HG03378 (cell line): Measurements from ENCODE around the gene SORL1.

ENCODE experiments used
- ATAC-seq: cut with Tn5 transposase; IDR thresholded peaks from one replicate; pipeline ENCODE4 v1.9.1; 2021; ENCODE audit warnings: mild to moderate bottlenecking, moderate library complexity; ENCODE audit not compliant: unreplicated experiment

SORL1 gene

GRCh38 chr11:121427400-121427744, 24.7 kb upstream of the SORL1 start:
- ATAC-seq = no peak

GRCh38 chr11:121429556-121429955, 22.6 kb upstream of the SORL1 start:
- ATAC-seq = no peak

DNA sequence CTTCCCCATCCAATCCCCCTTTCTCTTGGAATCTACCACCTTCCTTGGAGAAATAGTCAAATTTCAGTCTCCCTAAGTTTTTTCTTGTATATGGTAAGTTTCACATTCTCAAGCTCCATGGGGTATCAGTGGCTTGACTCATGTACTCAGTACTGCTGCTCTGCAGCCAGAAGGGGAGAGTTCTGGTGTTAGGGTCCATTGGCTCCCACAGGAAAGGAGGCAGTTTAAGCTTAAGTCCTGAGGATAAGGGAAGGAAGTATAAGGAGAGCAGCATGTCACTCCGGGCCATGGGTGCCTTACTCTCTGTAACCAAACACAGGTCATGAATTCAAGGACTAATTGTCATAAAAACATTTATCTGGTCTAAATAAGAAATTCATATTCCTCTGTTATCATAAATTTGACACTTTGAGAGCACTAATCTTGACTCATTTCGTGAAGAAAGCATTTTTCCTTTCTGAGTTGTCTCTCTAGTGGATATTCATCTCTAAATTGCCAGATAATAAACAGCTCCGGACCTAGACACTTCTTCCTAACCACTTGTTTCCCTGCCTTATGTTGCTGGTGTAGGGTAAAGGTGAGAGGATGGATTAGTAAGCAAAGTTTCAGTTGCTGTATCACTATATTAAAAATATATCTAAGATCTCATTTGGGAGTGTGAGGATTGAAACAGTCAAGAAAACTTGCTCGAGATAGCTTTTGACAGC, 20.1 kb upstream of the SORL1 start:
- ATAC-seq = no peak

DNA sequence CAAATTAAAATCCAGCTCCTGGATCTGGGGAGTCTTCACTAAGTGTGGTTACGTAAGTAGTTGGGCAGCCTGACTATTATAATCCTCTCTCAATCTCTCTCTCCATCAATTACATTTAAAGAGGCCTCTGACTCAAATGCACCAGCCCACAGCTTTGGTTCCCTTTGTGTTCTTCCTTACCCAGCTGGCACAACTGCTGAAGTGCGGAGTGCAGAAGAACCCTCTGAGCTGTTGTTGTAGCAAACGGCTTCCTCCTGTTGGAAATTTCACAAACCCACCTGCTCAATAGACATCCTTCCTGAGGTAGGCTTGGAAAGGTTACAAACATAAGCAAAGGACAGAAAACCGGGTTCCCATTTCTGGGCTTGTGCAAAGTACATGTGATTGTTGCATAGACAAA, 17.0 kb upstream of the SORL1 start:
- ATAC-seq = no peak

- no peak for ATAC-seq
Measured at GRCh38 chr11:121435551-121436511, 16.3 kb upstream of the SORL1 start.

GRCh38 chr11:121437018-121437685, 15.0 kb upstream of the SORL1 start:
- ATAC-seq = no peak

GRCh38 chr11:121437686-121438078, 14.4 kb upstream of the SORL1 start:
- no peak for ATAC-seq

- no peak for ATAC-seq
Measured at GRCh38 chr11:121439337-121439736, 12.8 kb upstream of the SORL1 start.

DNA sequence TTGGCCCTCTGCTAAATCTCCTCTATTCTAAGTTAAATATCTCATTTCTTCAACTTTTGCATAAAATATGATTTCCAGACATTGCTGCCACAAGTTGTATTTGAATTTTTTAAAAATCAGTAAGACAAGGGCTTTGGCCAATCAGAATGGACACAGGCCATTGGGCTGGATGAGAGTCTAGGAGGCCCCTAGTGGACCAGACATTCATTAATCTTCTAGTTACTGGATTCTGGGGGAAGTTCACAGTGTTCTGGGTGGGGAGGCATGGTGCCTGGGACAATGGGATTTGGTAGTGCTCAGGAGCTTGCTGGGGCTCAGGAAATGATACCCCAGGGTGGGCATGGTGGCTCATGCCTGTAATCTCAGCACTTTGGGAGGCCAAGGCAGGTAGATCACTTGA, 12.4 kb upstream of the SORL1 start:
- no peak for ATAC-seq

DNA sequence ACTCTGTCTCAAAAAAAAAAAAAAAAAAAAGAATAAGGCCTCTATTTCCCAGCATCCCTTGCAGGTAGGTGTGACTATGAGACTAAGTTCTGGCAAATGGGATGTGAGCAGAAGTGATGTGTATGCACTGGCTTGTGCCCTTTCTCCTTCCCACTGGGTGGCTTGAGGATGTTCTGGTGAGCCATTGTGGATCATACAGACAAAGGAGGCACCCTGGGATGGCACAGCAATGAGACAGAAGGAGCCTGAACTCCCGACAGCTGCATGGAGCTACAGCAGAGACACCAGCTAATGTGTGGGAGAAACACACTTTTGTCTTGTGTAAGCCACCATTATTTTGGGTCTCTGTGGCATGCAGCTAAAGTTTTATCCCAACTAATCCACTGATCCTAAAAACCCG, 10.6 kb upstream of the SORL1 start:
- ATAC-seq = no peak

DNA sequence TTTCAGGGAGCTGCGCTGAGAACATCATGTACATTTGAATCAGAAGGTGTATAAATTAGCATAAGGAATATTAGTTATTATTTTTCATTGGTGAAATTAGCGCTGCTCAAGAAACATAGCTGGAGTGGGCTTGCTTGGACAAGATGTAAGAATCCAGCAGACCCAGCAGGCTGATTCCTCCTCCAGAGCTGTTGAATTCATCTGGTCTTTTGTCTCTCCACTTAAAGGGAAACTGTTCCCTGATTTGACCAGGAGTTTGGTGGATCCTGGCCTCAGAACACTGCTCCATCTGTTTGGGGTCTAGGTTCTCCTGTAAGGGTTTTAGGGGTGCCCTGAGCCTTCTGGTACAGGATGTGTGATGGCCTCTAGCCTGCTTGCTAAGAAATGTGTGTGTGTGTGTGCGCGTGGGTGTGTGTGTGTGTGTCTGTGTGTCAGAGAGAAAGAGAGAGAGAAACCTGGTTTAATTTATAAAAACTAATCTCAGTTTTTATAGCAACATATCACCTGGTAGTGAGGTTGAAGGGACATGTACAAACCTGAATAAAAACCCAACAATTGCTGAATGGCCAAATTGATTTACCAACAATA, 8.3 kb upstream of the SORL1 start:
- ATAC-seq = no peak

DNA sequence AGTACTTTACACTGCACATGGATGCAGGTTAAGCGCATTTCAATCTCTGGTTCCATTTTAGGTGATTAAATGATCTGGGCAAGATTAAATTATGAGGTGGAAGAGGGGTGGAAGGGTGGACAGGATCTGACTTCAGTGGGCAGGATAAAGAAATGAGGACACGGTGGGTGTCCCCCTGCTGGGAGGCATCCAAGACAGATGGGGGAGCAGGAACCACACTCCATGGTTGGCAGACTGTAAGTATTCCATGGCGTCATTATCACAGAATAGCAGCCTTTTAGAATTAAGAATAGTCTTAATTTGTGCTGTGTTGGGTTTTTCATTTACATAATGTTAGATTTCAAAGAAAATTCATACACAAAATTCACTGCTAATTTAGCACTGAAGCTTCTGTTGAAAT, 7.6 kb upstream of the SORL1 start:
- ATAC-seq = no peak

- ATAC-seq = no peak
Measured at GRCh38 chr11:121445071-121445768, 6.9 kb upstream of the SORL1 start.

GRCh38 chr11:121446752-121447156, 5.4 kb upstream of the SORL1 start:
- ATAC-seq = peak; percentile 32

DNA sequence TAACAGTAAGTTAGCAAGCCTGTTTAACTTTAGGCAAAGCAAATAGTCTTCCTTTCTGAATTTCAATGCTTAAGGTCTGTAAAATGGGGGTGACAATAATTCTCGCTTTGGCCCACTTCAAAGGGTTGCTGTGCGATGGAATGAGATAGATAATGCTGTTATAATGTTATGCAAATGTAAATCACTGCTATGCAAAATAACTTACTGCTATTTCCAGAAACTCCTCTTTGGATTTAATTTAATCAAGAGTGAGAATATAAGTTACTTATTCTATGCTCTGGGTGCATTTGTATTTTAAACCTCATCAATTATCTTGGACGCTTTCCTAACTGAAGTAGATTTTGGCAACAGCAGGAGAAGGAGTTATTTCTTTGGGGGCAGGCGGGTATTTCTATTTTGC, 4.1 kb upstream of the SORL1 start:
- no peak for ATAC-seq

DNA sequence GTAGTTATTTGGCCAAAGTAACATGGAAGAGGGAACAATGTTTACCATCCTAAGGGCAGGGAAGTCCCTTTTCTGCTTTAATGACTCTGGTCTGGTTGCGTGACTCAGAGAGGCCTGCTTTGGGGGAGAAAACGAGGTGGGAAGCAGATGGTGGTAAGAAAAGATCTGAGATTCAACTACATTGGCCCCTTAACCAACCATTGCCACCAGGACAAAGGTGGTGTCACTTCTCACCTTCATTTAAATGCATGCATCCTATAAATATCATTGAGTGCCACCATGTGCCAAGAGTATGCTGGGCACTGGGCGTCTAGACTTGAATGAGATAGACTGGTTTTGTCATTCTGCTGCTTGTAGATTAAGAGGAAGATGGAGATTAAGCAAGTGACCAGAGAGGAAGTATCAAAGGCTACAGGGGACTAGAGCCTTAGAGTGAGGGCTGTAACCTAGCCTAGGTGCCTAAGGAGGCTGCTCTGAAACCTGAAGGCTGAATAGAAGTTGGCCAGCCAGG, 3.6 kb upstream of the SORL1 start:
- no peak for ATAC-seq

- ATAC-seq = no peak
Measured at GRCh38 chr11:121449123-121449522, 3.0 kb upstream of the SORL1 start.

GRCh38 chr11:121449626-121450025, 2.5 kb upstream of the SORL1 start:
- ATAC-seq = no peak

DNA sequence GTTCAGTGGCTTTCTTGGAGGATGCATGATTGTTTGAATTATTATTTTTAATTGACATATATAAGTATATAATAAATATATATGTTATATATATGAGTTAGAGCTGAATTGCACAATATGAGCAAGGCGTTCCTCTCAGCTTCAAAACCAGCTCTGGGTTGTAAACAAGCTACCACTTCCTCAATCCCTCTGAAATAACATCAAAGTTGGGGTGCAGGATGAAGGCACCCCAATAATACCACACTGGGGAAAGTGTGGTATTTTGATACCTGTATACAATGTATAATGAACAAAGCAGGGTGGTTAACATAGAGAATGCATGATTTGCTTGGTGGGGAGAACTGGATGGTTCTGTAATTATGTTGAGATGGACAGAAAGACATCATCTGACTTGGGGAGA, 1.7 kb upstream of the SORL1 start:
- ATAC-seq = no peak

DNA sequence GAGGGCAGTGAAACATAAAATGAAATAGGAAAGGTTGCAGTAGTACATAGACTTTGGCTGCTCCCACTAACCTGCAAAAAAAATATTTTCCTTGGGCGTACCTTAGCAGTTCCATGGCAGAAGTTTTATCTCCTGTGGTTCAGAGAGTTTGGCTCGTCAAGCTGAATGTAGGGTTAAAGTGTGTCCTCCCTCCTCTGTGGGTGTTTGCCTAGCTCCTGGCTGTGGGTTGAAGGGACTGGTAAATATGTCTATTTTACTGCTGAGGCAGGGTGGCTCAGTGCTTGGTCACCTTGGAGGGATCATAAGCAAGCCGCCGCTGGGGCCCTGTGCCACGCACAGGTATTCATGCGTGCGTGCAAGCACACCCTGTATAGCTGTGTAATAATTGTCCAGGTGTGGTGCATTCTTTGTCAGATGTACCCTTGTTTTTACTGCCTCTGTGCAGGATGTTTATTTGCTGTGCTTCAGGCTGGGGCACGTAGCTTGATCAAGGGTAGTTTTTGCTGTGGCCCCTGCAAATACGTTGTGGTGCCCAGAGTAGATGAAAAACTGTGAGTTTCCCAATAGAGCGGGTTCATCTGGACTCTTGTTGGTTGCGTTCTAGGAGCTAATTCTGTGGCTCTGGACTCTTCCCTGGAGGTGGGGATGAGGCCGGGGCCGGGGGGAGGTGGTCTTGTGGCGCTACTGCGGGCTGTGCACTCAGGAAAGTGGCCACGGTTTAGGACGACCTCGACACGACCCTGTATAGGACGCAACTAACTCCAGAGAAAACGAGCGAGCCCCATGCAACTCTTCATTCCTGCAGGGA, 732 bp upstream of the SORL1 start:
- ATAC-seq = no peak
